Thyroid gland (tissue), 4 donors: Measurements from ENCODE around the gene PCDHGC3. TPM values are rescaled to one million over a fixed set of nuclear protein-coding genes. Genes with fewer than 3 reads are reported as not detected.
A peak's percentile ranks its signal among the peaks of the same experiment; 100 is the strongest.

Source experiments
- DNase-seq, 2 donors: peaks; one replicate each; pipeline ENCODE4 v3.0.0-alpha.2; 2019
- H3K27ac ChIP-seq, 3 donors: fragments of 200-600 bp; sonication (generic); 1 replicate in 2 of 3; 2 replicates in 1 of 3; pipeline ENCODE4 v1.5.1; 2016 to 2019; ENCODE audit warnings: mild to moderate bottlenecking in 1 of 3, moderate library complexity in 1 of 3
- H3K27me3 ChIP-seq: fragments of 200-600 bp; sonication (generic); one replicate; pipeline ENCODE4 v1.5.1; 2019
- H3K36me3 ChIP-seq, 2 donors: fragments of 200-600 bp; sonication (generic); one replicate each; pipeline ENCODE4 v1.5.1; 2016 to 2019
- H3K4me1 ChIP-seq, 2 donors: fragments of 200-600 bp; sonication (generic); one replicate each; pipeline ENCODE4 v1.5.1; 2017 to 2019
- H3K4me3 ChIP-seq, 3 donors: fragments of 200-600 bp; sonication (generic); replicated peaks in 1 of 3; 1 replicate in 2 of 3; 2 replicates in 1 of 3; pipeline ENCODE4 v1.5.1; 2016; ENCODE audit warnings: mild to moderate bottlenecking in 1 of 3
- H3K9me3 ChIP-seq: fragments of 200-600 bp; sonication (generic); one replicate; pipeline ENCODE4 v1.5.1; 2017
- CTCF ChIP-seq, 6 experiments: fragments of 200-600 bp in 3 of 6; fragments of 450-650 bp in 3 of 6; sonication (generic) in 3 of 6; IDR thresholded peaks; one replicate each; pipeline ENCODE4 v1.5.1; 2016 to 2019; ENCODE audit warnings: antibody characterized with exemption in 6 of 6, mild to moderate bottlenecking in 2 of 6, inconsistent platforms in 1 of 6, moderate library complexity in 1 of 6
- POLR2A ChIP-seq, 2 donors: fragments of 450-650 bp; IDR thresholded peaks; one replicate each; pipeline ENCODE4 v1.6.1; 2017; ENCODE audit warnings: antibody characterized with exemption in 2 of 2, mild to moderate bottlenecking in 2 of 2, moderate library complexity in 1 of 2
- WGBS, 2 donors: methylation state at CpG; one replicate each; pipeline ENCODE4 v1.1.5; 2017; 5-methylcytosine and 5-hydroxymethylcytosine counted together
- intact Hi-C: fragments of 100-400 bp; cut with DNase I; formaldehyde crosslinking; loops from one replicate; pipeline ENCODE4 v1.15.1; 2023
- total RNA-seq, 4 donors: library from RNA; depleted of rRNA; stranded (reverse); fragments of >200 nt; gene quantifications; one replicate each; pipeline ENCODE4 v1.2.3, GENCODE V29; 2016

The PCDHGC3 gene
- total RNA-seq, 4 donors from 2014 or later: 24.7 to 31.5 (median 27.6) TPM

GRCh38 chr5:141508798-141509611 lies 33.2 kb downstream of the PCDHGC3 start:
- intact Hi-C loops: no loop called here
- peaks cover 0 to 10% of the 10 kb centered on the region in 2 donors for H3K36me3 ChIP-seq
- no peak for TF ChIP-seq POLR2A (IDR thresholded peaks at IDR 0.05)
- no peak for TF ChIP-seq CTCF (IDR thresholded peaks at IDR 0.05)
- DNase-seq: peak; percentile 31 to 38
- 18 to 26% methylated on average over 23 of the region's 23 CpGs for WGBS, 2 donors
- peak overlapping the region in 1 of 3 donors; percentile 23 for H3K4me3 ChIP-seq
- peak overlapping the region; percentile 48 to 85 (median 81) for H3K27ac ChIP-seq
- H3K4me1 ChIP-seq: peaks cover 22 to 39% of the 10 kb centered on the region in 2 donors
- no peaks in the 10 kb centered on the region for H3K9me3 ChIP-seq
- no peaks in the 10 kb centered on the region for H3K27me3 ChIP-seq

- Histone ChIP-seq H3K27me3 (no peaks in the 10 kb centered on the region), H3K36me3 (peaks cover 0 to 10% of the 10 kb centered on the region in 2 donors), H3K4me3 (no peak overlapping the region), H3K9me3 (no peaks in the 10 kb centered on the region), H3K27ac (no peak overlapping the region), H3K4me1 (peaks cover 27 to 51% of the 10 kb centered on the region in 2 donors)
- intact Hi-C loops: no loop called here
- TF ChIP-seq CTCF (IDR thresholded peaks at IDR 0.05) (no peak), POLR2A (IDR thresholded peaks at IDR 0.05) (no peak)
- WGBS, 2 donors: 92 to 94% methylated on average over 9 of the region's 9 CpGs
- no peak for DNase-seq
Measured at GRCh38 chr5:141510160-141510559, 34.4 kb downstream of the PCDHGC3 start.

- 97% methylated on average over 5 to 13 of the region's 14 CpGs for WGBS, 2 donors
- peaks cover 27 to 58% of the 10 kb centered on the region in 2 donors for H3K4me1 ChIP-seq
- no peaks in the 10 kb centered on the region for H3K27me3 ChIP-seq
- H3K27ac ChIP-seq: no peak overlapping the region
- no peak overlapping the region for H3K4me3 ChIP-seq
- intact Hi-C loops: no loop called here
- peaks cover 0 to 10% of the 10 kb centered on the region in 2 donors for H3K36me3 ChIP-seq
- no peak for DNase-seq
- no peaks in the 10 kb centered on the region for H3K9me3 ChIP-seq
- TF ChIP-seq CTCF (IDR thresholded peaks at IDR 0.05) (no peak), POLR2A (IDR thresholded peaks at IDR 0.05) (no peak)
Measured at GRCh38 chr5:141510850-141511601, 35.3 kb downstream of the PCDHGC3 start.

- WGBS, 2 donors: 69 to 72% methylated on average over 4 of the region's 4 CpGs
- Histone ChIP-seq H3K9me3 (no peaks in the 10 kb centered on the region), H3K4me3 (no peak overlapping the region), H3K27me3 (no peaks in the 10 kb centered on the region), H3K4me1 (peaks cover 27 to 64% of the 10 kb centered on the region in 2 donors), H3K27ac (peak overlapping the region in 1 of 3 donors; percentile 70), H3K36me3 (peaks cover 8 to 12% of the 10 kb centered on the region in 2 donors)
- TF ChIP-seq POLR2A (IDR thresholded peaks at IDR 0.05) (no peak), CTCF (IDR thresholded peaks at IDR 0.05) (no peak)
- intact Hi-C loops: no loop called here
- DNase-seq: no peak
Measured at GRCh38 chr5:141511771-141512325, 36.1 kb downstream of the PCDHGC3 start.
